HG02840 (cell line): Measurements from ENCODE around the gene LRRC57.
"Not testable (repeated sequence)": the region's sequence is repeated elsewhere in the genome, so short reads cannot be mapped to it uniquely, and the experiment has no call there.

Experiments used
- ATAC-seq: cut with Tn5 transposase; IDR thresholded peaks from one replicate; pipeline ENCODE4 v1.9.1; 2021; ENCODE audit warnings: mild to moderate bottlenecking, moderate library complexity, moderate number of reproducible peaks; ENCODE audit not compliant: unreplicated experiment, low FRiP score

The LRRC57 gene

GRCh38 chr15:42548249-42549031 is at the start of gene LRRC57, which contains the start of gene HAUS2:
Gene LRRC57 (minus strand): TSS chr15:42548793. CDS start chr15:42548434, 359 bp downstream.
Gene HAUS2 (plus strand): TSS chr15:42548838. CDS start chr15:42548873, 35 bp downstream.
- peak; percentile 75 for ATAC-seq

GRCh38 chr15:42595626-42596240 is 47.1 kb upstream of the LRRC57 start:
- no peak for ATAC-seq

- no peak for ATAC-seq
These were observed 45.5 kb upstream of the LRRC57 start for GRCh38 chr15:42594095-42594494.

- ATAC-seq, result no peak
These were observed 44.5 kb upstream of the LRRC57 start for GRCh38 chr15:42593143-42593542.

- ATAC-seq, result no peak
These were observed 44.1 kb upstream of the LRRC57 start for GRCh38 chr15:42592716-42593115.

GRCh38 chr15:42591238-42591934 is 42.8 kb upstream of the LRRC57 start:
- no peak for ATAC-seq

- ATAC-seq, result no peak
These were observed 42.1 kb upstream of the LRRC57 start for GRCh38 chr15:42590619-42591237.

GRCh38 chr15:42584031-42584765 is 35.6 kb upstream of the LRRC57 start:
- ATAC-seq, result no peak

- ATAC-seq, result no peak
These were observed 34.2 kb upstream of the LRRC57 start for GRCh38 chr15:42582569-42583375.

GRCh38 chr15:42581272-42581730 is 32.7 kb upstream of the LRRC57 start:
- peak; percentile 77 for ATAC-seq

- ATAC-seq, result no peak
These were observed 30.5 kb upstream of the LRRC57 start for GRCh38 chr15:42578984-42579537.

GRCh38 chr15:42577514-42578031 is 29.0 kb upstream of the LRRC57 start:
- ATAC-seq, result no peak

GRCh38 chr15:42576776-42577175 is 28.2 kb upstream of the LRRC57 start:
- ATAC-seq, result no peak

GRCh38 chr15:42576040-42576594 is 27.5 kb upstream of the LRRC57 start:
- no peak for ATAC-seq

GRCh38 chr15:42575188-42576039 is 26.8 kb upstream of the LRRC57 start, which contains the start of gene STARD9:
Gene STARD9 (plus strand): TSS chr15:42575606. CDS start chr15:42575716, 110 bp downstream.
- ATAC-seq, result peak; percentile 92

- ATAC-seq, result no peak
These were observed 10.1 kb upstream of the LRRC57 start for GRCh38 chr15:42558739-42559138.

- ATAC-seq, result not testable (repeated sequence)
These were observed 8.1 kb upstream of the LRRC57 start for GRCh38 chr15:42556550-42557207.
